HFFc6 (cell line): ENCODE data around the gene SLC25A21. TPM values are rescaled to one million over a fixed set of nuclear protein-coding genes. Genes with fewer than 3 reads are reported as not detected.
"Not testable (repeated sequence)": the region's sequence is repeated elsewhere in the genome, so short reads cannot be mapped to it uniquely, and the experiment has no call there.

ENCODE experiments used
- DNase-seq: peaks from one replicate; pipeline ENCODE4 v3.0.0-alpha.2; 2018
- H3K27ac Mint-ChIP-seq: 2 replicates; pipeline ENCODE4 v1.8.0; 2020; ENCODE audit warnings: mild to moderate bottlenecking, mixed read lengths
- H3K27me3 Mint-ChIP-seq: 2 replicates; pipeline ENCODE4 v1.8.0; 2021; ENCODE audit warnings: mild to moderate bottlenecking, moderate library complexity, mixed read lengths; ENCODE audit not compliant: insufficient read depth
- H3K36me3 Mint-ChIP-seq: 2 replicates; pipeline ENCODE4 v1.8.0; 2021; ENCODE audit warnings: low read depth, mixed read lengths
- H3K4me1 Mint-ChIP-seq: 2 replicates; pipeline ENCODE4 v1.8.0; 2020; ENCODE audit warnings: low read depth, mixed read lengths
- H3K4me3 Mint-ChIP-seq: 2 replicates; pipeline ENCODE4 v1.8.0; 2020; ENCODE audit warnings: mild to moderate bottlenecking, moderate library complexity, mixed read lengths
- H3K9me3 Mint-ChIP-seq: 2 replicates; pipeline ENCODE4 v1.8.0; 2020; ENCODE audit warnings: mild to moderate bottlenecking, mixed read lengths
- total RNA-seq, 6 experiments: library from RNA; stranded (reverse); fragmentation: NEBNext Ultra II Directional; extraction: Animal tissue kit (Norgen Biotek cat#: 25700); gene quantifications; 2 replicates in 1 of 6; 3 replicates in 5 of 6; pipeline ENCODE4 v1.2.3, GENCODE V29; 2021
- TF ChIP-seq, protein P1 (sequence below): fragments of 200-600 bp; sonication (generic); IDR thresholded peaks from 2 replicates; pipeline ENCODE4 v1.5.0; 2021; ENCODE audit warnings: antibody characterized with exemption, mild to moderate bottlenecking

The SLC25A21 gene
- total RNA-seq, 6 experiments from 2014 or later = 0.33 to 1.1 (median 0.47) TPM

- no peaks in the 10 kb centered on the region for H3K36me3 Mint-ChIP-seq
- no peaks in the 10 kb centered on the region for H3K4me1 Mint-ChIP-seq
- H3K4me3 Mint-ChIP-seq = no peak overlapping the region
- DNase-seq = no peak
- H3K9me3 Mint-ChIP-seq = no peaks in the 10 kb centered on the region
- TF ChIP-seq, protein P1, sequence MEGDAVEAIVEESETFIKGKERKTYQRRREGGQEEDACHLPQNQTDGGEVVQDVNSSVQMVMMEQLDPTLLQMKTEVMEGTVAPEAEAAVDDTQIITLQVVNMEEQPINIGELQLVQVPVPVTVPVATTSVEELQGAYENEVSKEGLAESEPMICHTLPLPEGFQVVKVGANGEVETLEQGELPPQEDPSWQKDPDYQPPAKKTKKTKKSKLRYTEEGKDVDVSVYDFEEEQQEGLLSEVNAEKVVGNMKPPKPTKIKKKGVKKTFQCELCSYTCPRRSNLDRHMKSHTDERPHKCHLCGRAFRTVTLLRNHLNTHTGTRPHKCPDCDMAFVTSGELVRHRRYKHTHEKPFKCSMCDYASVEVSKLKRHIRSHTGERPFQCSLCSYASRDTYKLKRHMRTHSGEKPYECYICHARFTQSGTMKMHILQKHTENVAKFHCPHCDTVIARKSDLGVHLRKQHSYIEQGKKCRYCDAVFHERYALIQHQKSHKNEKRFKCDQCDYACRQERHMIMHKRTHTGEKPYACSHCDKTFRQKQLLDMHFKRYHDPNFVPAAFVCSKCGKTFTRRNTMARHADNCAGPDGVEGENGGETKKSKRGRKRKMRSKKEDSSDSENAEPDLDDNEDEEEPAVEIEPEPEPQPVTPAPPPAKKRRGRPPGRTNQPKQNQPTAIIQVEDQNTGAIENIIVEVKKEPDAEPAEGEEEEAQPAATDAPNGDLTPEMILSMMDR = no peak
- H3K27ac Mint-ChIP-seq = no peak overlapping the region
- peaks cover 2% of the 10 kb centered on the region for H3K27me3 Mint-ChIP-seq
These were observed 90.5 kb downstream of the SLC25A21 start for GRCh38 chr14:37081856-37082255.

- no peaks in the 10 kb centered on the region for H3K4me1 Mint-ChIP-seq
- TF ChIP-seq, protein P1 = no peak
- DNase-seq = no peak
- peaks cover 2% of the 10 kb centered on the region for H3K27me3 Mint-ChIP-seq
- no peaks in the 10 kb centered on the region for H3K36me3 Mint-ChIP-seq
- H3K27ac Mint-ChIP-seq = no peak overlapping the region
- H3K4me3 Mint-ChIP-seq = no peak overlapping the region
- H3K9me3 Mint-ChIP-seq = no peaks in the 10 kb centered on the region
These were observed 91.2 kb downstream of the SLC25A21 start for GRCh38 chr14:37081218-37081617.

- Mint-ChIP-seq H3K4me3 (no peak overlapping the region), H3K9me3 (no peaks in the 10 kb centered on the region), H3K36me3 (no peaks in the 10 kb centered on the region), H3K27ac (no peak overlapping the region), H3K4me1 (no peaks in the 10 kb centered on the region), H3K27me3 (peaks cover 4% of the 10 kb centered on the region)
- TF ChIP-seq, protein P1 = no peak
- no peak for DNase-seq
These were observed 94.3 kb downstream of the SLC25A21 start for GRCh38 chr14:37078131-37078530.

GRCh38 chr14:37074320-37074719 is 98.1 kb downstream of the SLC25A21 start:
- H3K4me1 Mint-ChIP-seq = peaks cover 12% of the 10 kb centered on the region
- H3K27ac Mint-ChIP-seq, H3K4me3 Mint-ChIP-seq, H3K36me3 Mint-ChIP-seq, H3K27me3 Mint-ChIP-seq, DNase-seq, H3K9me3 Mint-ChIP-seq: not testable (repeated sequence)

DNA sequence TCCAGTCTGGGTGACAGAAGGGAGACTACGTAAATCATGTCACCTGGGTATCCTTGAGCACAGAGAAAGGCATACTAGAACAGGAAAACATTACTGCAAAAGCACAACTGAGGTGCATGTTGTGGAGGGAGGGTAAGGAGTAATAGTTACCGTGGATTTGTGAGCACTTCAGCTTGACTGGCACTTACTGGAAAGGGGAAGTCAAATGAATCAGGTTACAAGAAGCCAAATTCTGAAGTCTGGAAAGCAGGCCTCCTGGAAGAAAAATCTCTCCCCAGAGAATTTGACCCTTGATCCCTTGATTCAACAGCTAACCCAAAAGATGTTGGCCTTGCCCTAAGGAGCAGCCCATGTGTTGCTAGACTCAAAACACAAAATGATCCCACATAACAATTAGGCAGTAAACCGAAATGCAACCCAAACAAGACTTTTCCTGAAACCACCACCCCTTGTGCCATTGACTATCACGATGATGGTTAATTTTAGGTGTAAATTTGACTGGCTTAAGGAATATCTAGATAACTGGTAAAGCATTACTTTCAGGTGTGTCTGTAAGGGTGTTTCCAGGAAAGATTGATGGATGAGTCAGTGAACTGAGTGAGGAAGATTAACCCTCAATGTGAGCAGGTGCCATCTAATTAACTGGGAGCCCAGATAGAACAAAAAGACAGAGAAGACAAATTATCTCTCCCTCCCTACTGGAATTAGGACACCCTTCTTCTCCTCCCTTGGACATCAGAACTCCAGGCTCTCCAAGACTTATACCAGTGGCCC is 108.8 kb downstream of the SLC25A21 start:
- Mint-ChIP-seq H3K27ac (no peak overlapping the region), H3K27me3 (no peaks in the 10 kb centered on the region; the same call in 1 of the 2 replicates), H3K4me3 (no peak overlapping the region), H3K36me3 (no peaks in the 10 kb centered on the region), H3K4me1 (no peaks in the 10 kb centered on the region), H3K9me3 (no peaks in the 10 kb centered on the region)
- TF ChIP-seq, protein P1 = no peak
- no peak for DNase-seq

DNA sequence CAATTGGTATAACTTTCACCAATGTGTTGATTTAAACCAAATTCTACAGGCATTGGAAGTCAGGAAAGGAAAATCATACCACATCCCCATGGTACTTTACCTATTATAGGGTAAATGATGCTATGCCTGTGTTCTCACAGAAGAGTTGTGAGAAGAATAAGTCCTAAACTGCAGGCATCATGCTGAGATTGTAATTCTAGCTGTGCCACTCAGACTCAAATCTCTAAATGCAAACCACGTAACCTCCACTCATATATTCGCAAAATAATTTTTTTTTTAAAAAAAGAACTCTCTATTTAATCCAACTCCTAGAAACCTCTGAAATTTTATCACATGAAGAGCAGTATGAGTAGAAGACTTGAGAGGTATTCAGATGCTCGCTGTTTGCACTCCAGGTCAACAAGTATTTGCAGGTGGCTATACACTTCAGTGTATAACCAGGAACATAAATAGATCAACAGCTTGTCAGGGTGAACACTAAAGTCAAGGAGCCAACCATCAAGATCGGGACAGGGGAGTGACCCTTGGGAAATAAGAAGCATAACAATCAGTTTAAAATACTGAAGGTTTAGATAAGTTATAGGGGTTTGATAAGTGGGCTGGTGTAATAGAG is 110.1 kb downstream of the SLC25A21 start:
- Mint-ChIP-seq H3K4me1 (no peaks in the 10 kb centered on the region), H3K27me3 (no peaks in the 10 kb centered on the region), H3K36me3 (no peaks in the 10 kb centered on the region)

More for the DNA sequence above, 110.1 kb downstream of the SLC25A21 start:
- Mint-ChIP-seq H3K9me3 (no peaks in the 10 kb centered on the region), H3K4me3 (no peak overlapping the region), H3K27ac (no peak overlapping the region)
- no peak for DNase-seq
- TF ChIP-seq, protein P1 = no peak
